ENCODE data around the gene EEF1AKMT2. TPM values are rescaled to one million over a fixed set of nuclear protein-coding genes. Genes with fewer than 3 reads are reported as not detected.
A peak's percentile ranks its signal among the peaks of the same experiment; 100 is the strongest.

EEF1AKMT2 gene
- total RNA-seq, 1 donor from 2014 or later: 12.5 TPM

GRCh38 chr10:124724279-124725027 is 67.2 kb downstream of the EEF1AKMT2 start:
- Mint-ChIP-seq H3K4me3 (ENCODE audit: unreplicated experiment) (no peak overlapping the region), H3K9me3 (ENCODE audit: unreplicated experiment) (no peaks in the 10 kb centered on the region), H3K4me1 (ENCODE audit: unreplicated experiment) (peaks cover 51% of the 10 kb centered on the region), H3K36me3 (ENCODE audit: low read depth, unreplicated experiment) (peaks cover 3% of the 10 kb centered on the region), H3K27me3 (ENCODE audit: unreplicated experiment) (peaks cover 2% of the 10 kb centered on the region), H3K27ac (ENCODE audit: unreplicated experiment) (no peak overlapping the region)
- no peak for TF ChIP-seq CTCF (IDR thresholded peaks at IDR 0.05; ENCODE audit: unreplicated experiment)
- no peak for DNase-seq (ENCODE audit: low spot score)

- peaks cover 51% of the 10 kb centered on the region for H3K4me1 Mint-ChIP-seq (ENCODE audit: unreplicated experiment)
- H3K27me3 Mint-ChIP-seq (ENCODE audit: unreplicated experiment): no peaks in the 10 kb centered on the region
- no peak for DNase-seq (ENCODE audit: low spot score)
- H3K27ac Mint-ChIP-seq (ENCODE audit: unreplicated experiment): no peak overlapping the region
- H3K4me3 Mint-ChIP-seq (ENCODE audit: unreplicated experiment): no peak overlapping the region
- H3K9me3 Mint-ChIP-seq (ENCODE audit: unreplicated experiment): no peaks in the 10 kb centered on the region
- H3K36me3 Mint-ChIP-seq (ENCODE audit: low read depth, unreplicated experiment): no peaks in the 10 kb centered on the region
- no peak for TF ChIP-seq CTCF (IDR thresholded peaks at IDR 0.05; ENCODE audit: unreplicated experiment)
Measured at GRCh38 chr10:124723826-124724225, 67.9 kb downstream of the EEF1AKMT2 start.

GRCh38 chr10:124722798-124723783 is 68.6 kb downstream of the EEF1AKMT2 start:
- peak overlapping the region; percentile 74 for H3K27ac Mint-ChIP-seq (ENCODE audit: unreplicated experiment)
- no peaks in the 10 kb centered on the region for H3K36me3 Mint-ChIP-seq (ENCODE audit: low read depth, unreplicated experiment)
- no peak for DNase-seq (ENCODE audit: low spot score)
- no peak for TF ChIP-seq CTCF (IDR thresholded peaks at IDR 0.05; ENCODE audit: unreplicated experiment)
- H3K4me3 Mint-ChIP-seq (ENCODE audit: unreplicated experiment): no peak overlapping the region
- H3K27me3 Mint-ChIP-seq (ENCODE audit: unreplicated experiment): no peaks in the 10 kb centered on the region
- H3K9me3 Mint-ChIP-seq (ENCODE audit: unreplicated experiment): no peaks in the 10 kb centered on the region
- peaks cover 51% of the 10 kb centered on the region for H3K4me1 Mint-ChIP-seq (ENCODE audit: unreplicated experiment)

GRCh38 chr10:124721330-124722045 is 70.2 kb downstream of the EEF1AKMT2 start:
- Mint-ChIP-seq H3K4me1 (ENCODE audit: unreplicated experiment) (peaks cover 51% of the 10 kb centered on the region), H3K9me3 (ENCODE audit: unreplicated experiment) (no peaks in the 10 kb centered on the region), H3K36me3 (ENCODE audit: low read depth, unreplicated experiment) (no peaks in the 10 kb centered on the region), H3K27ac (ENCODE audit: unreplicated experiment) (no peak overlapping the region), H3K27me3 (ENCODE audit: unreplicated experiment) (peaks cover 2% of the 10 kb centered on the region), H3K4me3 (ENCODE audit: unreplicated experiment) (no peak overlapping the region)
- no peak for DNase-seq (ENCODE audit: low spot score)
- TF ChIP-seq CTCF (IDR thresholded peaks at IDR 0.05; ENCODE audit: unreplicated experiment): no peak
